HEK293 (cell line): ENCODE data around the gene CSMD2.

Experiments used
- CTCF ChIA-PET: fragments of 350-600 bp; formaldehyde crosslinking; extraction: SDS; loops from one replicate; lab custom pipeline; 2021; ENCODE audit warnings: antibody characterized with exemption; lab: Yijun Ruan, JAX
- POLR2A ChIA-PET: fragments of 300-600 bp; formaldehyde crosslinking; extraction: SDS; loops from one replicate; lab custom pipeline; 2020; ENCODE audit warnings: antibody characterized with exemption, inconsistent platforms; lab: Yijun Ruan, JAX
- H3K27ac ChIP-seq: fragments of 200-500 bp; sonication (Bioruptor generic); 2 replicates; pipeline ENCODE4 v1.5.1; 2014; ENCODE audit warnings: low read depth, low read length, control low read depth, inconsistent platforms; ENCODE audit errors: extremely low read depth
- H3K36me3 ChIP-seq, 2 experiments: fragments of 200-500 bp in 1 of 2; sonication (Bioruptor generic) in 1 of 2; 1 replicate in 1 of 2; 2 replicates in 1 of 2; pipeline ENCODE4 v1.5.1; 2014 to 2017; ENCODE audit warnings: inconsistent platforms in 2 of 2, low read length in 2 of 2; ENCODE audit not compliant: control insufficient read depth in 2 of 2, insufficient read depth in 1 of 2
- H3K4me1 ChIP-seq: fragments of 200-500 bp; sonication (Bioruptor generic); 2 replicates; pipeline ENCODE4 v1.5.1; 2014; ENCODE audit warnings: mild to moderate bottlenecking, low read length, inconsistent platforms; ENCODE audit not compliant: control insufficient read depth, insufficient read depth
- H3K4me3 ChIP-seq: 2 replicates; pipeline ENCODE4 v1.5.1; 2011; ENCODE audit warnings: low read depth, mild to moderate bottlenecking, control low read depth, low read length, moderate library complexity
- H3K9me3 ChIP-seq: fragments of 200-500 bp; sonication (Bioruptor generic); 2 replicates; pipeline ENCODE4 v1.5.1; 2014; ENCODE audit warnings: low read depth, low read length, inconsistent platforms; ENCODE audit not compliant: control insufficient read depth, insufficient read depth
- BCL11A ChIP-seq: fragments of 450-650 bp; formaldehyde crosslinking; IDR thresholded peaks from 2 replicates; pipeline ENCODE4 v1.5.1; 2016; ENCODE audit warnings: low read depth, missing biosample characterization, missing genetic modification characterization
- CTCF ChIP-seq: fragments of 450-650 bp; formaldehyde crosslinking; IDR thresholded peaks from 2 replicates; pipeline ENCODE4 v1.5.1; 2016; ENCODE audit warnings: missing biosample characterization, missing genetic modification characterization
- FEZF1 ChIP-seq: fragments of 450-650 bp; formaldehyde crosslinking; IDR thresholded peaks from 2 replicates; pipeline ENCODE4 v1.5.1; 2016; ENCODE audit warnings: missing biosample characterization, missing genetic modification characterization
- OSR2 ChIP-seq: fragments of 450-650 bp; formaldehyde crosslinking; IDR thresholded peaks from 2 replicates; pipeline ENCODE4 v1.5.1; 2016; ENCODE audit warnings: missing biosample characterization, missing genetic modification characterization
- OVOL3 ChIP-seq: fragments of 450-650 bp; formaldehyde crosslinking; IDR thresholded peaks from 2 replicates; pipeline ENCODE4 v1.5.1; 2016; ENCODE audit warnings: missing biosample characterization, missing genetic modification characterization
- WT1 ChIP-seq: fragments of 450-650 bp; formaldehyde crosslinking; IDR thresholded peaks from 2 replicates; pipeline ENCODE4 v1.5.1; 2016; ENCODE audit warnings: missing biosample characterization, missing genetic modification characterization
- ZBTB7A ChIP-seq: fragments of 450-650 bp; formaldehyde crosslinking; IDR thresholded peaks from 2 replicates; pipeline ENCODE4 v1.5.1; 2016; ENCODE audit warnings: low read depth, missing biosample characterization, missing genetic modification characterization
- ZFP37 ChIP-seq: fragments of 450-650 bp; formaldehyde crosslinking; IDR thresholded peaks from 2 replicates; pipeline ENCODE4 v1.5.1; 2016; ENCODE audit warnings: missing biosample characterization, missing genetic modification characterization
- ZNF24 ChIP-seq: fragments of 450-650 bp; formaldehyde crosslinking; IDR thresholded peaks from 2 replicates; pipeline ENCODE4 v1.5.1; 2016; ENCODE audit warnings: missing biosample characterization, missing genetic modification characterization
- ZNF473 ChIP-seq: fragments of 450-650 bp; formaldehyde crosslinking; IDR thresholded peaks from 2 replicates; pipeline ENCODE4 v1.5.1; 2017; ENCODE audit warnings: missing biosample characterization, missing genetic modification characterization
- ZNF514 ChIP-seq: fragments of 450-650 bp; formaldehyde crosslinking; IDR thresholded peaks from 2 replicates; pipeline ENCODE4 v1.5.1; 2016; ENCODE audit warnings: missing biosample characterization, missing genetic modification characterization
- ZNF544 ChIP-seq: fragments of 450-650 bp; formaldehyde crosslinking; IDR thresholded peaks from 2 replicates; pipeline ENCODE4 v1.5.0; 2017; ENCODE audit warnings: missing biosample characterization, missing genetic modification characterization
- ZNF555 ChIP-seq: fragments of 450-650 bp; formaldehyde crosslinking; conservative IDR thresholded peaks from 2 replicates; pipeline ENCODE4 v1.5.1; 2017; ENCODE audit warnings: missing biosample characterization, mild to moderate bottlenecking, missing genetic modification characterization, inconsistent platforms
- ZNF600 ChIP-seq: fragments of 450-650 bp; formaldehyde crosslinking; IDR thresholded peaks from 2 replicates; pipeline ENCODE4 v1.5.1; 2016; ENCODE audit warnings: missing biosample characterization, missing genetic modification characterization
- ZNF610 ChIP-seq: fragments of 450-650 bp; formaldehyde crosslinking; IDR thresholded peaks from 2 replicates; pipeline ENCODE4 v1.5.1; 2016; ENCODE audit warnings: missing biosample characterization, missing genetic modification characterization, borderline replicate concordance
- ZNF621 ChIP-seq: fragments of 450-650 bp; formaldehyde crosslinking; IDR thresholded peaks from 2 replicates; pipeline ENCODE4 v1.5.1; 2017; ENCODE audit warnings: missing biosample characterization, missing genetic modification characterization
- ZNF624 ChIP-seq: fragments of 450-650 bp; formaldehyde crosslinking; IDR thresholded peaks from 2 replicates; pipeline ENCODE4 v1.5.1; 2017; ENCODE audit warnings: missing biosample characterization, missing genetic modification characterization
- ZNF664 ChIP-seq: fragments of 450-650 bp; formaldehyde crosslinking; IDR thresholded peaks from 2 replicates; pipeline ENCODE4 v1.5.1; 2016; ENCODE audit warnings: missing biosample characterization, missing genetic modification characterization
- ZNF707 ChIP-seq: fragments of 450-650 bp; formaldehyde crosslinking; IDR thresholded peaks from 2 replicates; pipeline ENCODE4 v1.5.1; 2016; ENCODE audit warnings: missing biosample characterization, missing genetic modification characterization
- ZNF843 ChIP-seq: fragments of 450-650 bp; formaldehyde crosslinking; IDR thresholded peaks from 2 replicates; pipeline ENCODE4 v1.5.1; 2016; ENCODE audit warnings: missing biosample characterization, missing genetic modification characterization
- ZSCAN30 ChIP-seq: fragments of 450-650 bp; IDR thresholded peaks from 2 replicates; pipeline ENCODE4 v1.5.1; 2018; ENCODE audit warnings: missing biosample characterization, mild to moderate bottlenecking, missing genetic modification characterization, moderate library complexity
- TF ChIP-seq, protein P1 (sequence below): fragments of 450-650 bp; formaldehyde crosslinking; IDR thresholded peaks from 2 replicates; pipeline ENCODE4 v1.5.1; 2016; ENCODE audit warnings: missing biosample characterization, missing genetic modification characterization
- TF ChIP-seq, protein P2 (sequence below): fragments of 450-650 bp; formaldehyde crosslinking; IDR thresholded peaks from 2 replicates; pipeline ENCODE4 v1.5.1; 2017; ENCODE audit warnings: missing biosample characterization, missing genetic modification characterization
- TF ChIP-seq, protein P3 (sequence below): fragments of 450-650 bp; formaldehyde crosslinking; IDR thresholded peaks from 2 replicates; pipeline ENCODE4 v1.5.1; 2017; ENCODE audit warnings: missing biosample characterization, missing genetic modification characterization

Gene CSMD2

DNA sequence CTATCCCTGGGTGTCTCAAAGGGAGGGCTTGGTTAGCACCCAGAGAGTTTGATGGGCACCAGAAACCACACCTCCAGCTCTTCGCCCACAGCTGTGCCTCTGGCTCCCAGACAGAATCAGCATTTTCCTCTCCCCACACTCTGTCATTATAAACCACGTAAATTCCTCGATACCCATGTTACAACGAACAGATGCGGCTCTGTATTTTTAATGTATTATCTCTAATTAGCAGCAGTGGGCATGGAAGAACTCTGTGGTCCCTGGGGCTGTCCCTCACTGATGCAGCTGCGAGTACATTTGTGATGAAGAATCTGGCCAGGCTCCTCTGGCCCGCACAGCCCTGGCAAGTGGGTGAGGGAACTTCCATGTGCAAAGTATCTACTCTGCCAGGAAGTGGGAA, 290.4 kb downstream of the CSMD2 start (continued):
- TF ChIP-seq, protein P1, sequence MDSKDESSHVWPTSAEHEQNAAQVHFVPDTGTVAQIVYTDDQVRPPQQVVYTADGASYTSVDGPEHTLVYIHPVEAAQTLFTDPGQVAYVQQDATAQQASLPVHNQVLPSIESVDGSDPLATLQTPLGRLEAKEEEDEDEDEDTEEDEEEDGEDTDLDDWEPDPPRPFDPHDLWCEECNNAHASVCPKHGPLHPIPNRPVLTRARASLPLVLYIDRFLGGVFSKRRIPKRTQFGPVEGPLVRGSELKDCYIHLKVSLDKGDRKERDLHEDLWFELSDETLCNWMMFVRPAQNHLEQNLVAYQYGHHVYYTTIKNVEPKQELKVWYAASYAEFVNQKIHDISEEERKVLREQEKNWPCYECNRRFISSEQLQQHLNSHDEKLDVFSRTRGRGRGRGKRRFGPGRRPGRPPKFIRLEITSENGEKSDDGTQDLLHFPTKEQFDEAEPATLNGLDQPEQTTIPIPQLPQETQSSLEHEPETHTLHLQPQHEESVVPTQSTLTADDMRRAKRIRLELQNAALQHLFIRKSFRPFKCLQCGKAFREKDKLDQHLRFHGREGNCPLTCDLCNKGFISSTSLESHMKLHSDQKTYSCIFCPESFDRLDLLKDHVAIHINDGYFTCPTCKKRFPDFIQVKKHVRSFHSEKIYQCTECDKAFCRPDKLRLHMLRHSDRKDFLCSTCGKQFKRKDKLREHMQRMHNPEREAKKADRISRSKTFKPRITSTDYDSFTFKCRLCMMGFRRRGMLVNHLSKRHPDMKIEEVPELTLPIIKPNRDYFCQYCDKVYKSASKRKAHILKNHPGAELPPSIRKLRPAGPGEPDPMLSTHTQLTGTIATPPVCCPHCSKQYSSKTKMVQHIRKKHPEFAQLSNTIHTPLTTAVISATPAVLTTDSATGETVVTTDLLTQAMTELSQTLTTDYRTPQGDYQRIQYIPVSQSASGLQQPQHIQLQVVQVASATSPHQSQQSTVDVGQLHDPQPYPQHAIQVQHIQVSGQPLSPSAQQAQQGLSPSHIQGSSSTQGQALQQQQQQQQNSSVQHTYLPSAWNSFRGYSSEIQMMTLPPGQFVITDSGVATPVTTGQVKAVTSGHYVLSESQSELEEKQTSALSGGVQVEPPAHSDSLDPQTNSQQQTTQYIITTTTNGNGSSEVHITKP (tag by site-specific recombination): no peak
- TF ChIP-seq ZNF544 (tag by site-specific recombination) (no peak), ZBTB7A (tag by site-specific recombination) (no peak), ZFP37 (tag by site-specific recombination) (no peak), WT1 (tag by site-specific recombination) (no peak), OSR2 (tag by site-specific recombination) (no peak), OVOL3 (tag by site-specific recombination) (no peak), ZNF473 (no peak), ZNF24 (no peak)
- TF ChIP-seq, protein P2, sequence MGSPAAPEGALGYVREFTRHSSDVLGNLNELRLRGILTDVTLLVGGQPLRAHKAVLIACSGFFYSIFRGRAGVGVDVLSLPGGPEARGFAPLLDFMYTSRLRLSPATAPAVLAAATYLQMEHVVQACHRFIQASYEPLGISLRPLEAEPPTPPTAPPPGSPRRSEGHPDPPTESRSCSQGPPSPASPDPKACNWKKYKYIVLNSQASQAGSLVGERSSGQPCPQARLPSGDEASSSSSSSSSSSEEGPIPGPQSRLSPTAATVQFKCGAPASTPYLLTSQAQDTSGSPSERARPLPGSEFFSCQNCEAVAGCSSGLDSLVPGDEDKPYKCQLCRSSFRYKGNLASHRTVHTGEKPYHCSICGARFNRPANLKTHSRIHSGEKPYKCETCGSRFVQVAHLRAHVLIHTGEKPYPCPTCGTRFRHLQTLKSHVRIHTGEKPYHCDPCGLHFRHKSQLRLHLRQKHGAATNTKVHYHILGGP (tag by site-specific recombination): no peak

GRCh38 chr1:33872683-33873082, 292.3 kb downstream of the CSMD2 start:
- no peaks in the 10 kb centered on the region for H3K4me1 ChIP-seq
- ChIA-PET POLR2A (no interaction called here), CTCF (interaction anchor here (0.6 kb wide), 1 partner anchor 239 kb away, joined by 4 read pairs; no protein-coding TSS in a partner anchor)
- H3K9me3 ChIP-seq: no peaks in the 10 kb centered on the region
- H3K27ac ChIP-seq: no peak overlapping the region
- H3K4me3 ChIP-seq: no peak overlapping the region
- H3K36me3 ChIP-seq: no peaks in the 10 kb centered on the region
- TF ChIP-seq ZSCAN30 (tag by site-specific recombination) (no peak), CTCF (tag by site-specific recombination) (no peak), ZNF610 (tag by site-specific recombination) (no peak), ZNF621 (tag by site-specific recombination) (no peak), ZNF624 (tag by site-specific recombination) (no peak), ZNF555 (tag by site-specific recombination) (no peak), FEZF1 (tag by site-specific recombination) (no peak), ZNF600 (tag by site-specific recombination) (no peak), ZNF664 (tag by site-specific recombination) (no peak), BCL11A (tag by site-specific recombination) (no peak), ZNF707 (no peak), ZNF843 (tag by site-specific recombination) (no peak), ZNF514 (tag by site-specific recombination) (no peak)
- TF ChIP-seq, protein P3, sequence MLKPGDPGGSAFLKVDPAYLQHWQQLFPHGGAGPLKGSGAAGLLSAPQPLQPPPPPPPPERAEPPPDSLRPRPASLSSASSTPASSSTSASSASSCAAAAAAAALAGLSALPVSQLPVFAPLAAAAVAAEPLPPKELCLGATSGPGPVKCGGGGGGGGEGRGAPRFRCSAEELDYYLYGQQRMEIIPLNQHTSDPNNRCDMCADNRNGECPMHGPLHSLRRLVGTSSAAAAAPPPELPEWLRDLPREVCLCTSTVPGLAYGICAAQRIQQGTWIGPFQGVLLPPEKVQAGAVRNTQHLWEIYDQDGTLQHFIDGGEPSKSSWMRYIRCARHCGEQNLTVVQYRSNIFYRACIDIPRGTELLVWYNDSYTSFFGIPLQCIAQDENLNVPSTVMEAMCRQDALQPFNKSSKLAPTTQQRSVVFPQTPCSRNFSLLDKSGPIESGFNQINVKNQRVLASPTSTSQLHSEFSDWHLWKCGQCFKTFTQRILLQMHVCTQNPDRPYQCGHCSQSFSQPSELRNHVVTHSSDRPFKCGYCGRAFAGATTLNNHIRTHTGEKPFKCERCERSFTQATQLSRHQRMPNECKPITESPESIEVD (tag by site-specific recombination): no peak
